OCI-LY7 (cell line): ENCODE results near the gene DNALI1. TPM values are rescaled to one million over a fixed set of nuclear protein-coding genes. Genes with fewer than 3 reads are reported as not detected.
A peak's percentile ranks its signal among the peaks of the same experiment; 100 is the strongest.

Source experiments
- Bru-seq: library from RNA; stranded (reverse); fragments of 400-500 nt; gene quantifications from one replicate; lab custom pipeline; 2021; lab: Mats Ljungman, UMichigan
- BruChase-seq, 2 experiments: library from RNA; stranded (reverse); fragments of 400-500 nt; gene quantifications; one replicate each; lab custom pipeline; 2021; lab: Mats Ljungman, UMichigan
- BruUV-seq: library from RNA; stranded (reverse); fragments of 400-500 nt; replicated peaks from 2 replicates; lab custom pipeline; 2021; lab: Mats Ljungman, UMichigan
- CTCF ChIA-PET: fragments of 300-600 bp; sonication (Branson Sonifier 250); formaldehyde crosslinking; loops from one replicate; lab custom pipeline; 2022; ENCODE audit warnings: antibody characterized with exemption; ENCODE audit not compliant: unreplicated experiment; lab: Charles Lee
- POLR2A ChIA-PET: fragments of 300-600 bp; sonication (Branson Sonifier 250); formaldehyde crosslinking; loops from one replicate; lab custom pipeline; 2022; ENCODE audit warnings: antibody characterized with exemption; lab: Charles Lee
- DNase-seq: peaks from one replicate; pipeline ENCODE4 v3.0.0-alpha.2; 2015; ENCODE audit warnings: low spot score
- H2AFZ ChIP-seq: fragments of 200-600 bp; sonication (generic), shearing (Covaris generic); 2 replicates; pipeline ENCODE4 v1.6.1; 2014; ENCODE audit warnings: mild to moderate bottlenecking, antibody characterized with exemption, low read length, moderate library complexity
- H3K27ac ChIP-seq: fragments of 200-600 bp; sonication (generic); 2 replicates; pipeline ENCODE4 v1.5.1; 2014; ENCODE audit warnings: mixed run types, low read depth, mild to moderate bottlenecking, moderate library complexity, low read length, inconsistent platforms; ENCODE audit not compliant: poor library complexity, severe bottlenecking
- H3K36me3 ChIP-seq: fragments of 200-600 bp; sonication (generic); 2 replicates; pipeline ENCODE4 v1.6.1; 2014; ENCODE audit warnings: mild to moderate bottlenecking, antibody characterized with exemption, low read length, moderate library complexity, mixed read lengths; ENCODE audit not compliant: insufficient read depth
- H3K4me1 ChIP-seq: fragments of 200-600 bp; sonication (generic); 2 replicates; pipeline ENCODE4 v1.5.1; 2014; ENCODE audit warnings: mild to moderate bottlenecking, low read length; ENCODE audit not compliant: insufficient read depth, poor library complexity, severe bottlenecking
- H3K4me2 ChIP-seq: fragments of 200-600 bp; sonication (generic); 2 replicates; pipeline ENCODE4 v1.6.1; 2014; ENCODE audit warnings: mild to moderate bottlenecking, low read length
- H3K4me3 ChIP-seq: fragments of 200-600 bp; sonication (generic); 2 replicates; pipeline ENCODE4 v1.5.1; 2014; ENCODE audit warnings: mild to moderate bottlenecking, low read depth, low read length; ENCODE audit not compliant: poor library complexity, severe bottlenecking
- H3K79me2 ChIP-seq: fragments of 200-600 bp; sonication (generic); 2 replicates; pipeline ENCODE4 v1.6.1; 2016; ENCODE audit warnings: low read depth, mild to moderate bottlenecking, low read length, moderate library complexity, mixed read lengths; ENCODE audit not compliant: insufficient read depth
- H3K9me2 ChIP-seq: fragments of 200-600 bp; sonication (generic); 2 replicates; pipeline ENCODE4 v1.6.1; 2016; ENCODE audit warnings: mild to moderate bottlenecking, low read length, mixed read lengths; ENCODE audit not compliant: insufficient read depth
- H3K9me3 ChIP-seq: fragments of 200-600 bp; sonication (generic); 2 replicates; pipeline ENCODE4 v1.6.1; 2014; ENCODE audit warnings: mild to moderate bottlenecking, mixed run types, low read length, mixed read lengths
- H4K20me1 ChIP-seq: fragments of 200-600 bp; sonication (generic); 2 replicates; pipeline ENCODE4 v1.6.1; 2014; ENCODE audit warnings: mild to moderate bottlenecking, antibody characterized with exemption, low read length, moderate library complexity, mixed read lengths; ENCODE audit not compliant: insufficient read depth
- EZH2phosphoT487 ChIP-seq: fragments of 200-600 bp; sonication (generic); IDR thresholded peaks from 2 replicates; pipeline ENCODE4 v1.6.1; 2018; ENCODE audit warnings: low read depth, borderline replicate concordance, mild to moderate bottlenecking, mixed run types, antibody characterized with exemption, low read length, moderate library complexity, mixed read lengths
- intact Hi-C: fragments of 100-400 bp; cut with micrococcal nuclease; formaldehyde crosslinking; loops from one replicate; pipeline ENCODE4 v1.10.0; 2022; ENCODE audit not compliant: unreplicated experiment
- long read RNA-seq: library from polyadenylated mRNA; stranded (forward); transcript quantifications from one replicate; pipeline ENCODE4 v2.0.0, GENCODE V29; 2022
- total RNA-seq, 2 experiments: library from RNA; depleted of rRNA in 1 of 2; stranded (reverse); fragments of >200 nt in 1 of 2; shearing (Covaris generic) in 1 of 2; gene quantifications; 2 replicates each; pipeline ENCODE4 v1.2.3, GENCODE V29; 2014 to 2022
- TF ChIP-seq, protein P1 (sequence below): fragments of 200-600 bp; sonication (generic); conservative IDR thresholded peaks from 2 replicates; pipeline ENCODE4 v1.5.1; 2014; ENCODE audit warnings: mild to moderate bottlenecking, antibody characterized with exemption, low read length, moderate library complexity, mixed read lengths

The DNALI1 gene
- not detected in 2 replicates for total RNA-seq (2014; rRNA removed; shearing (Covaris generic))
- not detected in 2 replicates for total RNA-seq (2022)
- Bru-seq, nascent RNA: not detected
- BruChase-seq, experiment 1, labeled RNA remaining after a 6-hour chase: percentile 10 among the genes with signal in this experiment
- not detected for BruChase-seq, experiment 2, labeled RNA remaining after a 2-hour chase
- long read RNA-seq: 0 reads

DNA sequence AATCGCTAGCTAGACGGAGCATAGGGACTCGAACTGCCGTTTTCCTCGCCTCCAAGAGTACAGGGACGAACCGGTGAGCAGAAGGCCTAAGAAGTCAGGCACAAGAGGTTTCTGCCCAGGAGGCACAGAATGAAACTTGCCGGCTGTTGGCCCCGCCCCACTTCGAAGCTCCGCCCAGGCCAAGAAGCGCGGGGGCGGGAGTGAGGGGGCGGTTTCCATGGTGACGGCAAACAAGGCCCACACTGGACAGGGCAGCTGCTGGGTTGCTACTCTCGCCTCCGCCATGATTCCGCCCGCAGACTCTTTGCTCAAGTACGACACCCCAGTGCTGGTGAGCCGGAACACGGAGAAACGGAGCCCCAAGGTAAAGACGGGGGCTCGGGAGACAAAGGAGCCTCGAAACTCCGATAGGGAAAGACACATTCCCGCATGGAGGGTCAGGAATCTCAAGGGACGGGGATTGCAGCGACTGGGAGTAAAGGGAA lies at the start of gene DNALI1:
DNALI1 (plus strand) TSS at position 229 of the 485 bp plus-strand sequence; CDS start at position 284, 55 bp downstream.
- peak; percentile 24 for DNase-seq
- CTCF ChIA-PET: no interaction called here
- intact Hi-C loops: no loop called here
- Histone ChIP-seq H3K9me2 (no peaks in the 10 kb centered on the region), H4K20me1 (peaks cover 9% of the 10 kb centered on the region), H3K4me1 (peaks cover 12% of the 10 kb centered on the region), H3K79me2 (peaks cover 16% of the 10 kb centered on the region), H3K27ac (no peak within 1 kb of the TSS), H3K4me2 (no peak within 1 kb of the TSS), H3K9me3 (peaks cover 12% of the 10 kb centered on the region), H3K36me3 (peaks cover 9% of the 10 kb centered on the region), H3K4me3 (no peak within 1 kb of the TSS), H2AFZ (no peak within 1 kb of the TSS)
- no TSS peak for BruUV-seq
- no peak for TF ChIP-seq EZH2phosphoT487
- TF ChIP-seq, protein P1, sequence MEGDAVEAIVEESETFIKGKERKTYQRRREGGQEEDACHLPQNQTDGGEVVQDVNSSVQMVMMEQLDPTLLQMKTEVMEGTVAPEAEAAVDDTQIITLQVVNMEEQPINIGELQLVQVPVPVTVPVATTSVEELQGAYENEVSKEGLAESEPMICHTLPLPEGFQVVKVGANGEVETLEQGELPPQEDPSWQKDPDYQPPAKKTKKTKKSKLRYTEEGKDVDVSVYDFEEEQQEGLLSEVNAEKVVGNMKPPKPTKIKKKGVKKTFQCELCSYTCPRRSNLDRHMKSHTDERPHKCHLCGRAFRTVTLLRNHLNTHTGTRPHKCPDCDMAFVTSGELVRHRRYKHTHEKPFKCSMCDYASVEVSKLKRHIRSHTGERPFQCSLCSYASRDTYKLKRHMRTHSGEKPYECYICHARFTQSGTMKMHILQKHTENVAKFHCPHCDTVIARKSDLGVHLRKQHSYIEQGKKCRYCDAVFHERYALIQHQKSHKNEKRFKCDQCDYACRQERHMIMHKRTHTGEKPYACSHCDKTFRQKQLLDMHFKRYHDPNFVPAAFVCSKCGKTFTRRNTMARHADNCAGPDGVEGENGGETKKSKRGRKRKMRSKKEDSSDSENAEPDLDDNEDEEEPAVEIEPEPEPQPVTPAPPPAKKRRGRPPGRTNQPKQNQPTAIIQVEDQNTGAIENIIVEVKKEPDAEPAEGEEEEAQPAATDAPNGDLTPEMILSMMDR: no peak
- POLR2A ChIA-PET: no interaction called here

DNA sequence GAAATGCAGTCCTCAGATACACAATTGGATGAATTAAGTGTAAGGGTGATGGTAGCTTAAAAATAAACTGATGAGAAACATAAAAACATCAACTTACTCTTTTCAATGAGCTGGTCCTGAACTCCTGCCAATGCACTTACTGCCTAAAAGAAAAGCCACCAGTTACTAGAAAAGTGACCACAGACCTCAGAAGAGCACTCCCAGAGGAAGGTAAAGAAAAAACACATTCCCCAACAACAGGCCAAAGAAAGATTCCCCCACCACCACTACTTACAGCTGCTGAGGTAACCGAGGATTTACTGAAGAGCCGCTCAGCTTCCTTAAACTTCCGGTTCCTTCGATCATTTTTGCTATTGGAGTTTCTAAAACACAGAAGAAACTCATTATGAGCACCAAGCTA lies 47.6 kb upstream of the DNALI1 start:
- H3K9me3 ChIP-seq: no peaks in the 10 kb centered on the region
- intact Hi-C loops: no loop called here
- no peak overlapping the region for H2AFZ ChIP-seq
- no peaks in the 10 kb centered on the region for H3K9me2 ChIP-seq
- ChIA-PET POLR2A (no interaction called here), CTCF (no interaction called here)
- H3K4me1 ChIP-seq: peaks cover 20% of the 10 kb centered on the region
- peaks cover 76% of the 10 kb centered on the region for H3K36me3 ChIP-seq
- H3K79me2 ChIP-seq: peaks cover 13% of the 10 kb centered on the region; the same call in 1 of the 2 replicates
- TF ChIP-seq, protein P1: peak; percentile 68
- TF ChIP-seq EZH2phosphoT487: no peak
- H4K20me1 ChIP-seq: peaks cover 10% of the 10 kb centered on the region; the same call in 1 of the 2 replicates
- no peak overlapping the region for H3K27ac ChIP-seq
- peak; percentile 32 for DNase-seq
- no TSS peak for BruUV-seq
- no peak overlapping the region for H3K4me3 ChIP-seq
- H3K4me2 ChIP-seq: no peak overlapping the region
